ENCODE measurements around the gene NEUROD2.

The NEUROD2 gene

DNA sequence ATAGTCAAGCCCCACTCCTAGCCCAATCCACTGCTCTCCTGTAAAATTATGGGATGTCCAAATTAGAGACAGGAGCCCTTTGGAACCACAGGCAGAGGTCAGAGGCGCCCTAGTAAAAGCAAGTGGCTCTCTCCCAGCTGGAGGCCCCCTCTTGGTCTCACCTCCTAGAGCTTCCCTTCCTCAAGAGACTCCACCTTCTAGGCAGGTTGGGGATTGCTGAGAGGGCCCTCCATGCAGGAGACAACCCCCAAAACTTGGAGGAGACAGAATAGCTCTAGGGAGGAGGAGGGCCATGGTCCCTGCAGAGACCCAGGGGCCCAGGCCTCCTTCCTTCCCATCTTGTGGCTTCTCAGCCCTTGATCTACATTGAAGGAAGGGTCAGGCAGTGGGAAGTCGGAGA lies 29.4 kb downstream of the NEUROD2 start:
- DNase-seq = no peak

DNA sequence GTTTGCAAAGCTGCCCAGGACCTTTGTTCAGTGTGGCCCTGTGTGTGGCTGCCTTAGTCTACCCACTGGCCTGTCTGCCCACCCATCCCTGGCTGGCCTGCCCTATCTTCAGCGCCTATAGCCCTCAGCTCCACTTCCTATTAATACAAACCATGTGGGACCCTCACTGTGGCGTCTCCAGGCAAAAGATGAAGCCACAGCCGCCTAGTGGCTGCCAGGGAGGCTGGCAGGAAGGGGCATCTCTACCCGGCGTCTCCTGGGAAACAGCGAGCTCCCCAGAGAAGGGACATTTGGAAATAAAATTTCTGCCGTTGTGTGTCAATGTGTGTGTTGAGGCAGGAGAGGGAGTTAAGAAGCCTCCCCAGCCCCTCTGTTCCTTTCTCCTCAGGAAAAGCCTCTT lies 31.5 kb downstream of the NEUROD2 start:
- no peak for DNase-seq

DNA sequence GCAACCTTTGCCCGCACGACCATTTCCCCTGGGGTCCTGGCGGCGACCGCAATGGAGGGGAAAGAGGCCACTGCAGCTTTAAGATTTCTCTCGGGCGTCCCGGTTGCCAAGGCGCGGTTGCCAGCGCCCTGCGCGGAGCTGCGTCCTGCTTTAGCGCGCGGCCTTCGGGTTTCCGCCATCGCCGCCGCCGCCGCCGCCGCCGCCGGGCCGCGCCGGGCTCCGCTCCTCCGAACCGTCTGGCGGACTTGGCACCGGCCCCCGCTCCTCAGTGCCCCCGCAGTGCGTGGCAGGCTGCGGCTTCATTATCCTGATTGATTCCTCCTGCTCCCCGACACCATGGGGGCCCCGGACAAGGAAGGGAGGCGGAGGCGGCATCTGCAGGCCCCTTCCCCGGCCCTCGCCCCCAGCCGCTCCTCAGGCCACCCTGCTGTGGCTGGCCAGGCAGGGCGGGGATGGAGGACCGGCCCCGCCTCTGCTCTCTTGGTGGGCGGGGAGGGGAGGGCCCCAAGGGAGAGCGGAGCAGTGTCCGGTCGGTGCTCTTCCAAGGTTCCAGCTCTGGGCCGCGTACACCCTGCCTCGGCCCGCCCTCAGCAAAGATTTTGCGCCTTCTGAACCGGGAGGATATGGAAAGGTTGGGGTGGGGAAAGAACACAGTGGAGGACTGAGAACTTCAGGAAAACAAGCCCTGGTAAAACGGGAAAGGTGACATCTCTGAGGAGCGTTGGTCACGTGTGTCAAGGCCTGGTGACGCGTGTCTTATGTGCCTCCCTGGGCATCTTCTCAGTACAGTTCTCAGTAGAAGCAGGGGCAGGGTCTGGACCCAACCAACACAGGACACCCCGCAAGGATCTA lies 34.0 kb downstream of the NEUROD2 start:
- peak; percentile 42 to 51 for DNase-seq

DNA sequence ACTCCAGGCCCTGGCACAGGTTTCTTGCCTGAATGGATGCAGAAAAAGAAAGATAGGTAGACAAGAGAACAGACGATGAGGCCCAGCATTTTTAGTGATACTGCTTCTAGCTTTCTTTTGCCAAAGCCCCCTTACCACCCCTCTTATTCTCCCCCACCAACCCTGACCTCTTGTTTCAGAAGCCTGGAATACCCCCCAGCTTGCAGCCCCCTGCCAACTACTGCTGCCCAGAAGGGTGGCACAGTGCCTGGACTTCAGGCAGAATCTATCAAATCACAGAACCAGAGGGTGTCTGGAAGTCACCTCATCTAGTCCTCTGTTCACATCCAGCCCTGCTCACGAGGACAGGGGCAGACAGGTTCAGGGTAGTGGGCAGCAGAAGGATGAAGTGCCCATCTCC lies 35.6 kb downstream of the NEUROD2 start:
- no peak for DNase-seq

DNA sequence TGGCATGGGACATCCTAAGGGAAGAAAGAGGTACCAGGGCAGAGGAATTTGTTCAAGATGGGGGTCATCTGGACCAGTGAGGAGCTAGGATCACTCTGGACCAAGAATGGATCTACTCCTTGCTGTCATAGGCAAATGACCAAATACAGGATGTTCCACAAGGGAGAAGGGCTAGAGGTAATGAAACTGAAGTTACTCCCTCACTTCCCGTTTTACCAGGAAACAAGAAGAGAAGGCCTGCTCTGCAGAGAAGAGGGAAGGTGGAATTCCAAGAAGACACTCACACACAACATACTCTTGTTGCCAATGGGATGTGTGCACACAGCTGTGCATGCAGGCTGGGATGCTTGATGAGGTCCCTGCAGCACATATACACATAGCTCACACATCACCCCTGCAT lies 38.6 kb downstream of the NEUROD2 start:
- peak; percentile 63 to 73 for DNase-seq

DNA sequence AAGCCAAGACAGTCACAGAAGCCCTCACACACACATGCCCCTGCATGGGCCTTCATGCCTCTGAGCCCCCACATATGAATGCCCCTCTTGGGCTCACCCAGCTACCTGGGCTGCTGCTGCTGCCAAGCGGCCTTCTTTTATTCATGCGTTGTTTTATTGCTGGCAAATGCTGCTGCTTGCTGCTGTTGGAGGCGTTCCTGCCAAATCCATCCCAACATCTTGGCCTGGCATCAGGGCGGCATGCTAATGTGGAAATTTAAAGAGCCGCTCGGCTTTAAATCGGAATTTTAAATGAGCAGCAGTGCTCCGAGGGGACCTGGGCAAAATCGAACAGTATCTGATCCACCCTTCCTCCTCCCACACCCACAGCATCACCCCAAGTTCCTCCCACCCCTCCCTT lies 39.0 kb downstream of the NEUROD2 start:
- no peak for DNase-seq

DNA sequence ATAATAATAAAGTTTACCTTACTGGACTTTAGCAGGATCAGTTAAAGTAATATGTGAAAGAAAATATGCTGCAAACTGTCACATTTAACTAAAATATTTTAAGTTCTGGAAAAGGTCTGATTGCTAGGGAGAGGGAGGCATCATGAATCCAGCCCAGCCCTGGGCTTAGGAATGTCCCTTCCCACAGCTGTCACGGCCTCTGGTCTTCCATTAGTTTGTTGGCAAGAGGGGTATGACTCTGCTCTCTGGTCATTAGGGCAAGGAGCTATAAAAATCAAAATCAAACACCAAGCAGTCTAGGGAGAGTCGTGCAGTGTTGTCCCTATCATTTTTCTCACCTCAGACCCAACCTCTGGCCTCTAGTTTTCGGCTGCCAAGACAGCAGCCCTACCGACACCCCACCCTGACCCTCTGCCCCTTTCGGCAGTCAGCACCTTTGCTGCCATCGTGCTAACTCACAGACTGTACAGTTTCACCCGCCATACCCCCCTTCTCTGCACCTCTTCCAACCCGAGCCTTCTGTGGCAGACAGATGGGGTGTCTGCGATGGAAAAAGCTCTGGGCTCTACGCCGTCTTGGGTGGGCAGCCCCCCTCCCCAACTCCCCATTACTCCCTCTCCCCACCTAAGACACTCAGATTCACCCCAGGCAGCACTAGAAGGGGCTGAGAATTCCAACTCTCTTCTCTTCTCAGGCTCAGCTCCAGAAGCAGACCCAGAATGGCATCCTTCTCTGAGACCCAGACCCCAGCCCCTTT lies 41.4 kb downstream of the NEUROD2 start:
- no peak for DNase-seq

DNA sequence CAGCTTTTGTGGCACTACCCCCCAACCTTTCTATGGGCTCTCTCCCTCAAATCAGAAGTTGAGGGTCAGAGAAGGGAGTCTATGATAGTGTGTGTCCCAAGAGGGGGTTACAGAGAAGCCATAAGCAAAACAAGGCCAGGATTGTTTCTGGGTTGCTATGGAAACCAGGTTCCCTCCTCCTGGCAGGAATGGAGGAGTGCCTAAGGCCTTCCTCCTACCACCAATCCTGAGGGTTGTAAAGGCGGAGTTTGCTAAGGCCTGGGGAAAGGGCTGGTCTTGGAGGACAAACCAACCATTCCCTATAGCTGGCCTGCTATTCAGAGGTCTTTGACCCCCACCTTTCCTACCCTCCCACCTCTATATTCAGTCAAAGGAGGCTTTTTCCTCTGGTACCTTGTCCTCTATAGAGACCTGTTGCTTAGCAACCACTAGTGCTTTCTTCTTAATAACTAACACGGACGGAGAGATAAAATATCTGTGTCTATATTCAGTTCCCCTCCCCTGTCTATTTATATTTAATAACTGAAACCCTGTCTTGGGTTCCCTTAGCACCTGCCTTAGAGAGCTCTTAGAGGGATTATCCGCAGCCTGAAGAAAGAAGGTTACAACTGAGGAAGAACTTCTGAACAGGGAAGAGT lies 43.4 kb downstream of the NEUROD2 start:
- no peak for DNase-seq

DNA sequence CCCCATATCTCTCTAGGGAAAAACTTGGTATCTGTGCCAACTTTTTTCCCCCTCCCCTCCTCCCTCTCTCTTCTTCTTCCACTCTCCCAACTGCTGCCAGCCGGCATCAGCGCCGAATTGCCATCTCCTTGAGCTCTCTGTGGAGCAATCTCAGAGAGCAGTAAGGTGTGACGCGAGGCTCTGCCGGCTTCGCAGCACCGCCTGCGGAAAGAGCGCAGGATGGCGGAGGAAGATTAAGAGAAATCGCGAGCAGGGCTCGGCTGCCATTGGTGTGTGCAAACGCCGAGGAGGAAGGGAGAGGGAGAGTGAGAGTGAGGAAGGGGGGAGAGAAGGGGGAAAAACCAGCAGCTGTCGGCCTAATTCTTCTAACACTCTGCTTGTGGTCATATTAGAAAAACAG lies 44.2 kb downstream of the NEUROD2 start:
- no peak for DNase-seq

DNA sequence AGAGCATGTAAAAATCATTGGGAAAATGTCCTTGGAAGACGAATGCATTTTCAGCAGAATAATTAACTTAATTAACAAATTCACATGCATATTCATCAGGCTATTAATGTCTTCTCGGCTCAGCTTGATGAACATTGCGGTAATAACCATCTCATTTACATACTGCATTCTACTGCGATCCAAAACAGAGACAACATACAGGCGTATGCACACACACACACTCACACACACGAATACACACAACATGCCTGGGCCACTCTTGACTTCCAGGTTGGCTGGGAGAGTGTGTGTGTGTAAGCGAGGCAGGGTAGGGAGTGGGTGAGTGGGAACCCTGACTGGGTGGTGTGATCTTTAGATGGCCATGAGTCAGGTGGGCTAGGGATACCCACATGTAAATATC lies 44.7 kb downstream of the NEUROD2 start:
- DNase-seq = no peak

DNA sequence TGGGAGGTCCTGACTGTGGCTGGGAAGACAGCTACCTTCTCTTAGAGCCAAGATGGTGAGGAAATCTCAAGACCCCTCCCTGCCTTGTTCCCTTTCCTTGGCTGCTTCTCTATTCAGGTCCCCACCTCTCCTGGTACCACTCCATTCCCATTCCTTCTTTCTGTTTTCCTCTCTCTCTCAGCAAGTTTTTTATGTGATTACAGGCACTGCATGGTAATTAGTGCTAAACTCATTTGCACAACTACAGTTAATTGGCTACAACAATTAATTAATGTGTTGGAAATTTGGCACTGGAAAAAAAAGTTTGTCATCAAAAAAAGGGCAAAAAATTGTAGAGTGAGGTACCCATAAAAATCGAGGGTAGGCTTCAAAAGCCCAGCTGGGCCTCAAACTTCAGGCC lies 45.3 kb downstream of the NEUROD2 start:
- DNase-seq = no peak

DNA sequence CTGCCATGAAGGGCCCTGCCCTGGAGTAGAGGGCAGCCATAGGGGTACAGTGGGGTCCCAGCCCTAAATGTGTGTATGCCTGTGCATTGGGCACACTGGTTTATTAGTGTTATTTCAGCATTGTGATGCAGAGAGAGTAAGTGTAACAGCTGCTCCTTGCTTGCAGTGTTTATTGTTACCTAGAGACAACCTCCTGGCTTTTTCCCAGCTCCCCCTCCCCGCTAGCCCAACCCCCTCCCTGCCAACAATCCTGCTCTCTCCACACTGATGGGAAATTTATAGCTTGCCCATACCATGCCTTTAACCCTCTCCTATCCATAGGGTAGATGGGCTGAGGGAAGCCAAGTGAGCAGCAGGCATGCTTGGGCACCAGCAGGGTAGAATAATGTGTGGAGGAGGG lies 51.3 kb downstream of the NEUROD2 start:
- DNase-seq = no peak

DNA sequence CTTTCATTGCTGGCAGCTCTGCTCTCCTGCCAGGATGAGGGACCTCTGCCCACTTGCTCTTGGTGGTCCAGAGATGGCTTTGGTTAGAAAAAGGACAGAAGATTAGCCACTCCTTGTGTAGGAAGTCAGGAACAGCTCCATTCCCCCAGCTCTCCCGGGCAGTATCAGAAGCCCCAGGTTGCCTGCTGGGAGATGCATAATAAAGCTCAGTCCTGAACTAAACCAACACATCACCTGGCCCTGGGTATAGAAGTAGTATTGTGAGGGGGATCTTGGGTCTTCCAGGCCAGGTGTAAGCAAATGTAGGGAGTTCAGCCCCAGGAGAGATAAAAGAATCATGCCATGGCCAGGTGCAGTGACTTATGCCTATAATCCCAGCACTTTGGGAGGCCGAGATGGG lies 52.4 kb downstream of the NEUROD2 start:
- no peak for DNase-seq

All from inflammatory macrophage (primary cell).